Gastrocnemius medialis (tissue), 4 donors: ENCODE results near the gene SDK2. TPM values are rescaled to one million over a fixed set of nuclear protein-coding genes. Genes with fewer than 3 reads are reported as not detected.

Experiments used
- ATAC-seq, 2 donors: fragments of 150-250 bp; one replicate each; pipeline ENCODE4 v1.9.1; 2016
- DNase-seq, 2 donors: peaks; one replicate each; pipeline ENCODE4 v3.0.0-alpha.2; 2019
- H3K27ac ChIP-seq, 4 donors: fragments of 200-600 bp; sonication (generic); 1 replicate in 1 of 4; 2 replicates in 3 of 4; pipeline ENCODE4 v1.5.1; 2016 to 2018; ENCODE audit warnings: mild to moderate bottlenecking in 2 of 4, moderate library complexity in 1 of 4
- H3K27me3 ChIP-seq, 3 donors: fragments of 200-600 bp; sonication (generic) in 2 of 3; 1 replicate in 1 of 3; 2 replicates in 2 of 3; pipeline versions ENCODE4 v1.5.1 to v1.6.0; 2016 to 2019; ENCODE audit warnings: mild to moderate bottlenecking in 1 of 3, moderate library complexity in 1 of 3
- H3K36me3 ChIP-seq, 2 donors: fragments of 200-600 bp; sonication (generic) in 1 of 2; one replicate each; pipeline ENCODE4 v1.5.1; 2017 to 2018
- H3K4me1 ChIP-seq, 2 donors: fragments of 200-600 bp; sonication (generic) in 1 of 2; one replicate each; pipeline ENCODE4 v1.5.1; 2016 to 2017; ENCODE audit warnings: mild to moderate bottlenecking in 2 of 2
- H3K4me3 ChIP-seq, 4 donors: fragments of 200-600 bp; sonication (generic) in 3 of 4; 1 replicate in 1 of 4; 2 replicates in 3 of 4; pipeline ENCODE4 v1.5.1; 2016 to 2019; ENCODE audit warnings: mild to moderate bottlenecking in 2 of 4
- H3K9me3 ChIP-seq, 3 donors: fragments of 200-600 bp; sonication (generic) in 2 of 3; 1 replicate in 1 of 3; 2 replicates in 2 of 3; pipeline ENCODE4 v1.5.1; 2016 to 2019
- POLR2A ChIP-seq, 2 donors: fragments of 450-650 bp; IDR thresholded peaks; one replicate each; pipeline ENCODE4 v1.6.1; 2017; ENCODE audit warnings: antibody characterized with exemption in 2 of 2, mild to moderate bottlenecking in 2 of 2, moderate library complexity in 2 of 2
- in situ Hi-C, 4 donors: fragments of 200-750 bp; cut with MboI; loops; one replicate each; pipeline versions ENCODE4 v1.15.0 to v1.8.0; 2017; ENCODE audit warnings: low sequenced_read_pairs in 4 of 4
- intact Hi-C: fragments of 100-400 bp; cut with DNase I; formaldehyde crosslinking; loops from one replicate; pipeline ENCODE4 v1.15.1; 2023; ENCODE audit warnings: low total_unique reads
- total RNA-seq, 4 donors: library from RNA; depleted of rRNA; stranded (reverse); fragments of >200 nt; gene quantifications; one replicate each; pipeline versions ENCODE4 v1.1.0 to v1.2.3, GENCODE V29; 2016
- TF ChIP-seq, protein P1 (sequence below), 5 experiments: fragments of 450-650 bp in 3 of 5; fragments of 200-600 bp in 2 of 5; sonication (generic) in 2 of 5; IDR thresholded peaks in 4 of 5; conservative IDR thresholded peaks in 1 of 5; 1 replicate in 4 of 5; 2 replicates in 1 of 5; pipeline ENCODE4 v1.5.1; 2016 to 2019; ENCODE audit warnings: antibody characterized with exemption in 5 of 5, mild to moderate bottlenecking in 3 of 5, moderate library complexity in 3 of 5

SDK2 gene
- total RNA-seq, 4 donors from 2014 or later, result 0.02 to 0.31 (median 0.13) TPM

DNA sequence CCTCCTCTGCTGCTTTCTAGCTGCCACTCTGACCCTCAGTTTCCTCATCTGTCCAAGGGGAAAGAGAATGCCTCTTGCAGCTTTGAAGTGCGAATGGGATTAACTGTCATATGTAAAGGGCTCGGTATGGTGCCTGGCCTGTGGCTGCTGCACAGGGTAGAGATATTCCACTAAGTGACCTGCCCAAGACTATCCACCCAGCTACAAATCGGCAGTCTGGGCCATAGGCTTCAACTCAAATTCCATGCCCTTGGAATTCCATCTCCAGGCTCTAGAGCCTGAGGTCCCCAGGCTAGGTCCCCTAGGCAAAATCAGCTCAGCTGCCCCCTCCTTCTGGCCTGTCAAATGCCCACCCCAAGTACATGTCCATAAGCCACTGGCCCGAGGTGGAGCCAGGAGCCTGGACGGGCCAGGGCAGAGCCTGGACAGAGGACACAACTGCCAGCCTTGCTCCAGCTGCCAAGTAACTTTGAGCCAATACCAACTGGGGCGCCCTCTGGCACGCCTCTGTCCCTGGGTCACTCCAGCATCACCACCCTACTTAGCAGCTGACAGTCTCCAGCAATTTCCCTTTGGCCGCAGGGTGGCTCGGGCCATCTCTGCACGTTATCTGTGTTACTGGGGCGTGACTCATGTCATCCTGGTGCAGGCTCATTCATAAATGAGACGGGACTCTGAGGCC is 57.2 kb downstream of the SDK2 start:
- H3K27ac ChIP-seq, result no peak overlapping the region
- H3K4me3 ChIP-seq, result no peak overlapping the region
- no peaks in the 10 kb centered on the region for H3K9me3 ChIP-seq
- ATAC-seq (no peak), DNase-seq (no peak)
- no peak for TF ChIP-seq POLR2A (IDR thresholded peaks at IDR 0.05)
- TF ChIP-seq, protein P1, sequence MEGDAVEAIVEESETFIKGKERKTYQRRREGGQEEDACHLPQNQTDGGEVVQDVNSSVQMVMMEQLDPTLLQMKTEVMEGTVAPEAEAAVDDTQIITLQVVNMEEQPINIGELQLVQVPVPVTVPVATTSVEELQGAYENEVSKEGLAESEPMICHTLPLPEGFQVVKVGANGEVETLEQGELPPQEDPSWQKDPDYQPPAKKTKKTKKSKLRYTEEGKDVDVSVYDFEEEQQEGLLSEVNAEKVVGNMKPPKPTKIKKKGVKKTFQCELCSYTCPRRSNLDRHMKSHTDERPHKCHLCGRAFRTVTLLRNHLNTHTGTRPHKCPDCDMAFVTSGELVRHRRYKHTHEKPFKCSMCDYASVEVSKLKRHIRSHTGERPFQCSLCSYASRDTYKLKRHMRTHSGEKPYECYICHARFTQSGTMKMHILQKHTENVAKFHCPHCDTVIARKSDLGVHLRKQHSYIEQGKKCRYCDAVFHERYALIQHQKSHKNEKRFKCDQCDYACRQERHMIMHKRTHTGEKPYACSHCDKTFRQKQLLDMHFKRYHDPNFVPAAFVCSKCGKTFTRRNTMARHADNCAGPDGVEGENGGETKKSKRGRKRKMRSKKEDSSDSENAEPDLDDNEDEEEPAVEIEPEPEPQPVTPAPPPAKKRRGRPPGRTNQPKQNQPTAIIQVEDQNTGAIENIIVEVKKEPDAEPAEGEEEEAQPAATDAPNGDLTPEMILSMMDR (IDR thresholded peaks at IDR 0.05 in 4 of 5, conservative IDR thresholded peaks at IDR 0.05 in 1 of 5), result no peak
- no peaks in the 10 kb centered on the region for H3K36me3 ChIP-seq
- intact Hi-C loops (no loop called here), in situ Hi-C loops (no loop called here)
- H3K4me1 ChIP-seq, result no peaks in the 10 kb centered on the region
- no peaks in the 10 kb centered on the region for H3K27me3 ChIP-seq

- no peaks in the 10 kb centered on the region for H3K4me1 ChIP-seq
- intact Hi-C loops, result no loop called here
- H3K27me3 ChIP-seq, result no peaks in the 10 kb centered on the region
- no peaks in the 10 kb centered on the region for H3K36me3 ChIP-seq
- no peaks in the 10 kb centered on the region for H3K9me3 ChIP-seq
- no peak for DNase-seq
- H3K27ac ChIP-seq, result no peak overlapping the region
- in situ Hi-C loops, result no loop called here
- TF ChIP-seq, protein P1 (IDR thresholded peaks at IDR 0.05 in 4 of 5, conservative IDR thresholded peaks at IDR 0.05 in 1 of 5), result no peak
- TF ChIP-seq POLR2A (IDR thresholded peaks at IDR 0.05), result no peak
- H3K4me3 ChIP-seq, result no peak overlapping the region
- no peak for ATAC-seq
Measured at GRCh38 chr17:73586275-73586832, 57.9 kb downstream of the SDK2 start.

DNA sequence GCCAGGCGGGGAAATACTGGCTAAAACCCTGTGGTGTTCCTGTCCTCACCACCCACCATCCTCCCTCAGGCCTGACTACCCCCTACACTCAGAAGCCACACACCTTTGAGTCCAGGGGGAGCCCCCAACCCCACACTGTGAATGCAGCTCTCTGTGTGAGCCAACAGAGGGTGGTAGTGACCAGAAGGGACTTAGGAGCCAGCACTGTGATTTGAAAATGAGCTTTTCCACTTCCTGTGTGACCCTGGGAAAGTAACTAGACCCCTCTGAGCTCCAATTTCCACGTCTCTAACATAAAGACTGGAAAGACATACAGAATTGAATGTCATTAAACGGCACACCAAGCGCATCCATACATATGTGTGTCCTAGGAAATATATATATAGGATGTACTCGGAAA is 58.7 kb downstream of the SDK2 start:
- DNase-seq, result no peak
- in situ Hi-C loops, result no loop called here
- Histone ChIP-seq H3K9me3 (no peaks in the 10 kb centered on the region), H3K36me3 (no peaks in the 10 kb centered on the region), H3K27ac (no peak overlapping the region), H3K4me3 (no peak overlapping the region), H3K4me1 (no peaks in the 10 kb centered on the region), H3K27me3 (no peaks in the 10 kb centered on the region)
- ATAC-seq, result no peak
- intact Hi-C loops, result no loop called here
- TF ChIP-seq, protein P1 (IDR thresholded peaks at IDR 0.05 in 4 of 5, conservative IDR thresholded peaks at IDR 0.05 in 1 of 5), result no peak
- no peak for TF ChIP-seq POLR2A (IDR thresholded peaks at IDR 0.05)

GRCh38 chr17:73584987-73585386 is 59.3 kb downstream of the SDK2 start:
- no peak for ATAC-seq
- no peak for TF ChIP-seq POLR2A (IDR thresholded peaks at IDR 0.05)
- TF ChIP-seq, protein P1 (IDR thresholded peaks at IDR 0.05 in 4 of 5, conservative IDR thresholded peaks at IDR 0.05 in 1 of 5), result no peak
- in situ Hi-C loops, result no loop called here

More at GRCh38 chr17:73584987-73585386, 59.3 kb downstream of the SDK2 start:
- H3K27me3 ChIP-seq, result no peaks in the 10 kb centered on the region
- no peaks in the 10 kb centered on the region for H3K4me1 ChIP-seq
- H3K9me3 ChIP-seq, result no peaks in the 10 kb centered on the region
- H3K27ac ChIP-seq, result no peak overlapping the region
- no peak overlapping the region for H3K4me3 ChIP-seq
- no peak for DNase-seq
- H3K36me3 ChIP-seq, result no peaks in the 10 kb centered on the region
- intact Hi-C loops, result no loop called here
